SK-N-SH (cell line): ENCODE results near the gene HEXD.

Experiments used
- ELF1 ChIP-seq: IDR thresholded peaks from 2 replicates; pipeline ENCODE4 v1.4.0; 2012
- EP300 ChIP-seq, 2 experiments: IDR thresholded peaks; 2 replicates each; pipeline versions ENCODE4 v1.4.0 to v1.6.1; 2012; ENCODE audit warnings: borderline replicate concordance in 1 of 2, low read depth in 1 of 2, low read length in 1 of 2
- EZH2phosphoT487 ChIP-seq: fragments of 200-600 bp; sonication (generic); IDR thresholded peaks from 2 replicates; pipeline ENCODE4 v1.6.1; 2017; ENCODE audit warnings: low read depth, mixed run types, mild to moderate bottlenecking, antibody characterized with exemption, moderate library complexity, borderline replicate concordance
- FOXM1 ChIP-seq: IDR thresholded peaks from 2 replicates; pipeline ENCODE4 v1.4.0; 2012; ENCODE audit warnings: low read depth, mild to moderate bottlenecking
- GABPA ChIP-seq: IDR thresholded peaks from 2 replicates; pipeline ENCODE4 v1.4.0; 2012; ENCODE audit warnings: low read depth, mild to moderate bottlenecking
- MAX ChIP-seq: IDR thresholded peaks from 2 replicates; pipeline ENCODE4 v1.4.0; 2012; ENCODE audit warnings: low read depth
- RXRA ChIP-seq: IDR thresholded peaks from 2 replicates; pipeline ENCODE4 v1.4.0; 2012; ENCODE audit warnings: low read depth, mild to moderate bottlenecking, borderline replicate concordance
- SIN3A ChIP-seq: IDR thresholded peaks from 2 replicates; pipeline ENCODE4 v1.6.1; 2012; ENCODE audit warnings: low read depth, mild to moderate bottlenecking, low read length, moderate library complexity, borderline replicate concordance
- SMC3 ChIP-seq: IDR thresholded peaks from 2 replicates; pipeline ENCODE4 v1.6.1; 2012; ENCODE audit warnings: low read depth, low read length, improper control_type of control experiment
- TAF1 ChIP-seq: IDR thresholded peaks from 2 replicates; pipeline ENCODE4 v1.6.1; 2012; ENCODE audit warnings: low read depth, mild to moderate bottlenecking, low read length, moderate library complexity, borderline replicate concordance
- TF ChIP-seq, protein P1 (sequence below): fragments of 200-600 bp; sonication (generic); IDR thresholded peaks from 2 replicates; pipeline ENCODE4 v1.6.1; 2017; ENCODE audit warnings: antibody characterized with exemption, mild to moderate bottlenecking, moderate library complexity
- TF ChIP-seq, protein P2 (sequence below): fragments of 150-350 bp; IDR thresholded peaks from 2 replicates; pipeline ENCODE4 v1.6.1; 2017; ENCODE audit warnings: antibody characterized with exemption, low read length, low read depth, borderline replicate concordance

GRCh38 chr17:82487910-82488309 lies 69.8 kb downstream of the HEXD start:
- TF ChIP-seq, protein P1, sequence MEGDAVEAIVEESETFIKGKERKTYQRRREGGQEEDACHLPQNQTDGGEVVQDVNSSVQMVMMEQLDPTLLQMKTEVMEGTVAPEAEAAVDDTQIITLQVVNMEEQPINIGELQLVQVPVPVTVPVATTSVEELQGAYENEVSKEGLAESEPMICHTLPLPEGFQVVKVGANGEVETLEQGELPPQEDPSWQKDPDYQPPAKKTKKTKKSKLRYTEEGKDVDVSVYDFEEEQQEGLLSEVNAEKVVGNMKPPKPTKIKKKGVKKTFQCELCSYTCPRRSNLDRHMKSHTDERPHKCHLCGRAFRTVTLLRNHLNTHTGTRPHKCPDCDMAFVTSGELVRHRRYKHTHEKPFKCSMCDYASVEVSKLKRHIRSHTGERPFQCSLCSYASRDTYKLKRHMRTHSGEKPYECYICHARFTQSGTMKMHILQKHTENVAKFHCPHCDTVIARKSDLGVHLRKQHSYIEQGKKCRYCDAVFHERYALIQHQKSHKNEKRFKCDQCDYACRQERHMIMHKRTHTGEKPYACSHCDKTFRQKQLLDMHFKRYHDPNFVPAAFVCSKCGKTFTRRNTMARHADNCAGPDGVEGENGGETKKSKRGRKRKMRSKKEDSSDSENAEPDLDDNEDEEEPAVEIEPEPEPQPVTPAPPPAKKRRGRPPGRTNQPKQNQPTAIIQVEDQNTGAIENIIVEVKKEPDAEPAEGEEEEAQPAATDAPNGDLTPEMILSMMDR: no peak
- TF ChIP-seq, protein P2, sequence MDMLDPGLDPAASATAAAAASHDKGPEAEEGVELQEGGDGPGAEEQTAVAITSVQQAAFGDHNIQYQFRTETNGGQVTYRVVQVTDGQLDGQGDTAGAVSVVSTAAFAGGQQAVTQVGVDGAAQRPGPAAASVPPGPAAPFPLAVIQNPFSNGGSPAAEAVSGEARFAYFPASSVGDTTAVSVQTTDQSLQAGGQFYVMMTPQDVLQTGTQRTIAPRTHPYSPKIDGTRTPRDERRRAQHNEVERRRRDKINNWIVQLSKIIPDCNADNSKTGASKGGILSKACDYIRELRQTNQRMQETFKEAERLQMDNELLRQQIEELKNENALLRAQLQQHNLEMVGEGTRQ: no peak
- TF ChIP-seq TAF1 (no peak), EZH2phosphoT487 (no peak), MAX (no peak), SIN3A (no peak), EP300 (IDR thresholded peaks at IDR 0.05; ENCODE audit: borderline replicate concordance in 1 of 2, low read depth in 1 of 2, low read length in 1 of 2) (no peak), FOXM1 (no peak), GABPA (no peak), RXRA (no peak), ELF1 (no peak), SMC3 (no peak)
